DMS79 (cell line): ENCODE measurements around the gene WFDC10A.
"Not testable (repeated sequence)": the region's sequence is repeated elsewhere in the genome, so short reads cannot be mapped to it uniquely, and the experiment has no call there.

Source experiments
- DNase-seq: peaks from one replicate; lab custom pipeline; 2025; lab: John Stamatoyannopoulos, UW

The WFDC10A gene

DNA sequence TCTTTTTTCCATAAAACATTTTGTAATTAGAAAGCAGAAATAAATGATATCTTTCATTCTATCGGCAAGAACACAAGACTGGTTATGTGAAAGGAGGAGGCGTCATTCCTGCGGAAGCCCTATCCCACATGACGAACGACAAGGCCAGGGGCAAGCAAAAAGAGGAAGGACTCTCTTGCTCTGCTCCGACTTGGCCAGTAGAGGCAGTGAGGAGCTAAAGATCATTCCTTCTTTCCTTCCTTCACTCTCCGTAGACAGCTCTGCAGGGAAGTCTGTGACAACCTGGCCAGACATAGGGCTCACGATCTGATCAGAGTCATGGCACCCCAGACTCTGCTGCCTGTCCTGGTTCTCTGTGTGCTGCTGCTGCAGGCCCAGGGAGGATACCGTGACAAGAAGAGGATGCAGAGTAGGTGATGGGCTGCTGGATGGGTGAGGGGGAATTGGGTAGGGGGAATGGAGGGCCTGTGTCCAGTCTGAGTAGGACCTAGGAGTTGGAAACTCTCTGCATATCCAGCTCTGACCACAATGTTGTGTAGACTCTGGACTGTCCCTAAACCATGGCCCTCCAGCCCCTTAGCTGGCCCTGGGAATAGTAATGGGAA, at the start of gene WFDC10A:
Gene WFDC10A, plus strand, starts transcription at position 244 of the 605 bp plus-strand sequence. Its CDS starts 75 bp downstream, at position 319.
- DNase-seq: no peak

DNA sequence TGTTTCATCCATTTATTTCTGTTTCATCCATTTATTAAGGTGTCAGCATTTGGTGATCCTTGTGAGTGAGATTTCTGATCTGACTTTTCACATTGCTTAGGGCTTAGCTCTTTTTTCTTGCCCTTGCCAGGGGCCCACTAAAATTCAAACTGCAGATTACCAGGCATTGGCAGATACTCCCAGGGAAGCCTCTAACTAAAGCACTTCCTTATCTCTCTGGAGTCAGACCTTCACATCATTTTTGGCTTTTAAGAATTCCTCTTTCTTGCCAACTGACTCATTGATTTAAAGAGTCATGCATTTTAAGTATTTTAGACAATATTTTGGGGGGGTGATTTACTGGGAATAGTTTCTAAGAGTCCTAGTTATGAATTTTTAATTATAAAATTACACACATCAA, 47.8 kb upstream of the WFDC10A start:
- no peak for DNase-seq

DNA sequence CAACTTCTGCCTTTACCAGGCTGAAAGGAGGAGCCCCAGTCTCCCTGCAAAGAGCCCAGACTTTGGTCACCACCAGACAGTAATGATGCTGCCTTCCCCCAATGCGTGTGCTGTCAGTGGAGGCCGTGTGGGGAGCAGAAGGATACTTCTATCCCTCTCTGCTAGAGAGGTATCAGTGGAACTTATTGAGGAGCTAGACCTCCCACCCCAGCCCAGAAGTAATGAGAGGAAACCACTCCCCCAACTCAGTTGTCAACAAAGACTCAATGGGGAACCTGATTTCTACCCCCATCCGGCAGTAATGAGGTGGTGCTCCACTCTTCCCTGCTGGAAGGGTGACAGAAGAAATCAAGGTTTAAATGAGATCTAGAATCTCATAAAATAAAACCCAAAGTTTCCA, 46.0 kb upstream of the WFDC10A start:
- no peak for DNase-seq

DNA sequence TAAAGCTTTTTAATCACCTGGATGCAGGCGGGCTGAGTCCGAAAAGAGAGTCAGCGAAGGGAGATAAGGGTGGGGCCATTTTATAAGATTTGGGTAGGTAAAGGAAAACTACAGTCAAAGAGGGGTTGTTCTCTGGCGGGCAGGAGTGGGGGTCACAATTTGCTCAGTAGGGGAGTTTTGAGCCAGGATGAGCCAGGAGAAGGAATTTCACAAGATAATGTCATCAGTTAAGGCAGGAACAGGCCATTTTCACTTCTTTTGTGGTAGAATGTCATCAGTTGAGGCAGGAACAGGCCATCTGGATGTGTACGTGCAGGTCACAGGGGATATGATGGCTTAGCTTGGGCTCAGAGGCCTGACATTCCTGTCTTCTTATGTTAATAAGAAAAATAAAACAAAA, 45.2 kb upstream of the WFDC10A start:
- DNase-seq: not testable (repeated sequence)

DNA sequence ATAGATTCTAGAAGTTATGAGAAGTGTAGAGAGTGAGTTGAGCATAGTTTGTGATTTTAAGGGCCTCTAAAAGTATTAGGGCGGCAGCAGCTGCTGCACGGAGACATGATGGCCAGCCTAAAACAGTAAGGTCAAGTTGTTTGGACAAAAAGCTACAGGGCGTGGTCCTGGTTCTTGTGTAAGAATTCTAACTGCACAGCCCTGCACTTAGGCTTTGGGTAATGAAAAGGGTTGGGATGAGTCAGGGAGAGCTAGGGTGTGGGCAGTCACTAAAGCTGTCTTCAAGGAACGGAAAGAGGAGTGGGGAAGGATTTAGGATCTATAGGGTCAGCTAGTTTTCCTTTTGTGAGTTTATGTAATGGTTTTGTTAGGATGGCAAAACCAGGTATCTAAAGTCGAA, 43.6 kb upstream of the WFDC10A start:
- not testable (repeated sequence) for DNase-seq

DNA sequence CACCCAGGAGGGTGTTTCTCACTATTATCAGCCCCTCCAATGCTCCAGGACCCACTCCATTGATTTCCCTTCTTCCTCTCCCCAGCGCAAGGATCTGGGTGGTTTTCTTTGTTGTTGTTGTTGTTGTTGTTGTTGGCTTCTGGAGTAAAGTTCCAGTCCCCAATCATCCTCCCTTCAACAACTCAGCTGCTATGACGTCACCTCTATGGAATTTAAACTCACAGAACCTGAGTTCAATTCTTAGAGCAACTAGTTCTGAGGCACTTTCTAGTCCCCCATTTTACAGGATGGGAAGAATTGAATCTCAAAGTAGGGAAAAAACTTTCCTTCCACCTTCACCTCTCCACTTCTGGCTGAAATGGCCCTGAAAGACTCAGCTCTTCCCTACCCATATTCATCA, 40.7 kb upstream of the WFDC10A start:
- no peak for DNase-seq

DNA sequence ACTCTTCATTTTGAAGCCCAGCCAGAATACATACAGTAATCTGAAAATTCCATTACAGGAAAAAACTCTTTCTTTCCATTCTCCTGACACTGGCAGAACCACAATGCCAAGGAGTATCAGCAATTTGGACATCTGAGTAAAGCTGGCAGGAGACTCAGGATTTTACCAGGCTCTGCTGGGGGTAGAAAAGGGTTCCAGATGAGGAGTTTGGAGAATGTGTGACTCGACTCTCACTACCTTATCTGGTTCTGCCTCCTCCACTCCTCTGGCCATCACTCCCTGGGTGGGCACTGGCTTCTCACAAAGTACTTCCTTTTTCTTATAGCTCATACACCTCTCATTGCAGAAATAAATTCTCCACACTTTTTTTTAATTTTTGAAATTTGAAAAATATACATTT, 39.8 kb upstream of the WFDC10A start:
- DNase-seq: no peak

DNA sequence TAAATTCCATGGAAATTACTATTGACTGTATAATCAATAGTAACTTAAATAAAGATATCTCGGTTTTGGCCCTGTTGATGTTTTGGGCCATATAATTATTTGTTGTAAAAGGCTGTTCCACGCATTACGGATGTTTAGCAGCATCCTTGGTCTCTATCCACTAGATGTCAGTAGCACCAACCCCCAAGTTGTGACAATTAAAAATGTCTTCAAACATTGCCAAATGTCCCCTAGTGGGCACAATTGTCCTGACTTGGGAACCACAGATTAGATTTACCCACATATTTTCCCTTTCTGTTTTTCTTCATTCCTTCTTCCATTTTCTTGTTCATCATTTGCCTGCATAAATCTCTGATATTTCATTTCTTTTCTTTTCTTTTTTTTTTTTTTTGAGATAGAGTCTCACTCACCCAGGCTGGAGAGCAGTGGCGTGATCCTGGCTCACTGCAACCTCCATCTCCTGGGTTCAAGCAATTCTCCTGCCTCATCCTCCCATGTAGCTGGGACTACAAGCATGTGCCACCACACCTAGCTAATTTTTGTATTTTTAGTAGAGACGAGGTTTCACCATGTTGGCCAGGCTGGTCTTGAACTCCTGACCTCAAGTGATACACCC, 36.9 kb upstream of the WFDC10A start:
- no peak for DNase-seq

DNA sequence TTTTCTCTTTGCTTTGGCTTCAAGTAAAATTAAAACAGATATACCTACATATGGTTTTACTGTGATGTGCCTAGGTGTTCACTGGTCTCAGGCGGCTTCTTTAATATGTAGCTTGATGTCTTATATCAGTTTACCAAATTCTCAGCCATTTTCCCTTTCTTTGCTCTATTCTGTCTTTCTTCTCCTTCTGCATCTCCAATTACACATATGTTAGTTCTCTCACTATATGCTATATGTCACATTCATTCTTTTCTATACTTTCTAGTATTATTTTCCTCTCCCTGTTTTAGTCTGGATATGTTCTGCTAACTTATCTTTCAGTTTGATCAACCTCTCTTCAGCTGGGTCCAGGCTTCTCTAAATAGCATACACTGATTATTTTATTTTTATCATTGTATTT, 36.0 kb upstream of the WFDC10A start:
- no peak for DNase-seq

DNA sequence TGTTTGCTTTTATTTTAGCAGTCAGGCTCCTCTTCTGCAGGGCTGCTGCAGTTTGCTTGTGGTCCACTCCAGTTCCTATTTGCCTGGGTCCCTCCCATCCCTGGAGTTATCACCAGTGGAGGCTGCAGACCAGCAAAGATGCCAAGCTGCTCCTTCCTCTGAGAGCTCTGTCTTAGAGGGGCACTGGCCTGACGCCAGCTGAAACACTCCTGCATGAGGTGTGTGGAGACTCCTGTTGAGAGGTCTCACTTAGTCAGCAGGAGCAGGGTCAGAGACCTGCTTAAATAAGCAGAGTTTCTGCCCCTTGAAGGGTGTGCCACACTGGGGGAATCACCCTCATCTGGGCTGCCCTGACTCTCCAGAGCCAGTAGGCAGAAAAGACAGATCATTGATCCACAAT, 34.3 kb upstream of the WFDC10A start:
- no peak for DNase-seq

DNA sequence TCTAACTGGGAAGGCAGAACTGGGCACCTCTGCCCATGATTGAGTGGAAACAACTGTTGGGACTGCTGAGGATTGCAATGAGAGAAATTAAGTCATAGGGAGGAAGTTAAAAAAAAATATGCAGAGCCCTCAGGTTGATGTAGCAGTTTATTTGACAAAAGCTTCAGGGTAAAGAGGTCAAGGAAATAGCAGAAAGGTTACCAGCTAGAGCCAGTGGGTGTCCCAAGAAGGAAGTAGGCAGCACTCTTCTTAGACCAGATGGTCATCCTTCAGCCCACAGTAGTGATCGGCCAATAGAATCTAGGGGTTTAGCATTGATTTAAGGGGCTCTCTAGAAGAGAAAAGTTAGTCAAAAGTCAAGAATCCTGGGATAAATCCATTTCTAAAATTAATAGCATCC, 21.7 kb upstream of the WFDC10A start:
- DNase-seq: no peak

DNA sequence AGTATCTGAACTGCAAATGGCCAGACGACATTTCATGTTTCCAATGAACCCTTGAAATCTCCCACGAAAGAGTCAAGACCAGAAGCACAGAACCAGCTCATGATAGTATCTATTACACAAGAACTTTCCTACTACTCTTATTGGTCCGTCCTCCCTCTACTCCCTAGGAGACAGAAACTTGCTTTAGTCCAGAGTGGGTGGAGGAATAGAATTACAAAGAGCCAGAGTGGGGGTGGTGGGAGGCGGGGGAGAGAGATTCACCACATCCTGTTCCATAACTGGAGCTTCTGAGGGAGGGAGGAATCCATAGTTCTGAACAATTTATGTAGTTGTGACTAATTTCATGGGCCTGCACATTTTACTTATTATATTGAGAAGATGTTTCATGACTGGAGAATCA, 18.5 kb upstream of the WFDC10A start:
- DNase-seq: no peak

DNA sequence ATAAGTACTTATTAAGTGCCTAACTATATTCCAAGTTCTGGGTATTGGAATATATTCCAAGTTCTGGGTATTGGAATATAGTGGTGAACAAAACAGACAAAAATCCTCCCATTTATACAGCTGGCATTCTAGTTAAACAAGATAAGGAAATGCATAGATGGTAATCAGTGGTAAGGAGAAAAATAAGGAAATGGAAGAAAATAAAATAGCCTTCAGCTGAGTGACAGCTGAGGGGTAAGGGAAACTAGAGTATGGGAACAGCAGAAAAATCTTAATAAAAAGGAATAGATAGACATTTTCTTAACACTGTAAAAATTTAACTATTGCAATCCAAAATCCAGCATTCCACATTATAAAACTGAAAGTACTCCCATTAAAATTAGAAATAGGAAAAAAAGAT, 17.2 kb upstream of the WFDC10A start:
- DNase-seq: no peak

DNA sequence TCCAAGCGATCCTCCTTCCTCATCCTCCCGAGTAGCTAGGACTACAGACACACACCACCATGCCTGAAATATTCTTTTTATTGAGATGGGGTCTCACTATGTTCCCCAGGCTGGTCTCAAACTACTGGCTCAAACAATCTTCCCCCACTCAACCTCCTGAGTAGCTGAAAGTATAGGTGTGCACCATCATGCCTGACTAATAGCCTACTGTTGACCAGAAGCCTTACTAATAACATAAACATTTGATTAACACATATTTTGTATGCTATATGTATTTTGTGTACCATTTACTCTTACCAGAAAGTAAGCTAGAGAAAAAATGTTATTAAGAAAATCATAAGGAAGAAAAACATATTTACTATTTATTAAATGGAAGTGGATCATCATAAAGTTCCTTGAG, 11.9 kb upstream of the WFDC10A start:
- no peak for DNase-seq

DNA sequence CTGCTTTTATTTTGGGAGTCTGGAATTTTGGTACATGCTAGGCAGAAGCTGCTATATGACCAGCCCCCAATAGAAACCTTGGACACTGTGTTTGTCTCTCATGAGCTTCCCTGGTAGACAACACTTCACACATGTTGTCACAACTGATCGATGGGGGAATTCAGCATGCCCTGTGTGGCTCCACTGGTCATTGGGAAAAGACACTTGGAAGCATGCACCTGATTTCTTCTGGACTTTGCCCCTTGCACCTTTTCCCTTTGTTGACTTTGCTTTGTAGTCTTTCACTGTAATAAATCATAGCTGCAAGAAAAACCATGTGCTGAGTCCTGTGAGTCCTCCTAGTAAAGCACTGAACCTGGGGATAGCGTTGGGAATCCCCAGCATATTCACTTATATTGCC, 7.9 kb upstream of the WFDC10A start:
- no peak for DNase-seq

DNA sequence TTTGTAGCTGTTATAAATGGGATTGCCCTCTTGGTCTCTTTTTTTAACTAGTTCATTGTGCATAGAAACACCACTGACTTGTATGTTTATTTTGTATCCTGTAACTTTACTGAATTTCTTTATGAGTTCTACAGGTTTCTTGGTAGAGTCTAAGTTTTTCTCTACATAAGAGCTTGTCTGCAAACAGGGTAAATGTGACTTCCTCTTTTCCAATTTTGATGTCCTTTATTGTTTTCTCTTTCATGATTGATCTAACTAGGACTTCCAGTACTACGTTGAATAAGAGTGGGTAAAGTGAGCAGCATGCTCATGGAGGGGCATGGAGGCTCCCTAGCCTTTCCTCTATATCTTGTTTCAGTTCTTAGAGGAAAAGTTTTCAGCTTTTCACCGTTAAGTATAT, 3.0 kb upstream of the WFDC10A start:
- DNase-seq: no peak

DNA sequence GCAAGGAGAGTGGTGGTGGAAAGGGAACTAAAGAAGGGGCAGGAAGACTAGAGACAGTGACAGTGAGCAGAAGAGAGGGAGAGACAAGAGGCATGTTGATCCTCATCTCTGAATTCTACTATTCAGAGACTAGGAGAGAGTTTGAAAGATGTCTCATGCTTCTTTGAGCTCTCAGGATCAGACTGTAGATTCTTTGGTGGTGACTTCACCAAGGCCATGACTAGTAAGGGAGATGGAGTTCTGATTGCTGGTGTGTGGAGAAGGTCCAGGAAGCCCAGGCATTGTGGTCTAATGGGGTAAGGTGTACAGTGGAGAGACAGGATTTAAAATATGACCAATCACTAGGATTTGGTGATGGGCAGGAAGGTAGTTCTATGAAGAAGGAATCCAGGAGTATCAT, 832 bp downstream of the WFDC10A start:
- DNase-seq: no peak

DNA sequence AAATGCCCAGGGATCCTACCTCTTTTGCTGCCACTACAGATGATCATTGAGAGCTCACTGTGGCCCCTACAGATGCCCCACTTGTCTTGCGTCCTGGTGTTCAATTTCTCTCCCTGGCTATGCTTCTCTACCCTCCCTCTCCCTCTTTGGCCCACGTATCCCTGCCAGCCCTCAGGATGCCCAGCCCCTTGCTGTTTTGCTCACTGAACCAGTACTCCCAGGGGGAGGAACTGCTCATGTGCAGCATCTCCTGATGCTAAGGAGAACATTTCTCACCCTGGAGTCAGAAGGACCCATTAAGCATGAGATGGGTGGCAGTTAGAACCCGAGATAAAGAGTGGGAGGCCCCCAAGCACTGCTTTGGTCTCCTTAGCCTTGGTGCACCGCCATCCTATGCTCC, 1.6 kb downstream of the WFDC10A start, which contains the start of gene WFDC9:
Gene WFDC9, minus strand, starts transcription at position 101 of the 400 bp plus-strand sequence. CDS start 21,103 bp downstream, outside the sequence.
- no peak for DNase-seq

DNA sequence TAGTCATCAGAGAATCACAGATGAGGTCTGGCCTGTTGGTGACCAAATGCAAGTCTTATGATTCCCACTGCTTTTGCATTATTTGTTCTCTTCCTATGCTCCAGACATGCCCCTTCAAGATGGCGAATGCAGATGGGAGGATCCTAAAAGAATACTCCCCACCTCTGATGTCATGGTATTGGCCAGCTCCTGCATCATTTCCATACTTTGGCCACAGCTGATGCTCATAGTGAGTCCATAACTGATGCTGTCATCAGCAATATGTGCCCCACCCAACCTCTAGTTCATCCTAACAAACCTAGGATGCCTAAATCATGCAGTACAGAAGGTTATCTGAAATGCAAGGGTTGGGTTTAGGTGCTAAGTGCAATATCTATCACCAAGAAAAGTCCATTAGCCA, 7.0 kb downstream of the WFDC10A start:
- no peak for DNase-seq

DNA sequence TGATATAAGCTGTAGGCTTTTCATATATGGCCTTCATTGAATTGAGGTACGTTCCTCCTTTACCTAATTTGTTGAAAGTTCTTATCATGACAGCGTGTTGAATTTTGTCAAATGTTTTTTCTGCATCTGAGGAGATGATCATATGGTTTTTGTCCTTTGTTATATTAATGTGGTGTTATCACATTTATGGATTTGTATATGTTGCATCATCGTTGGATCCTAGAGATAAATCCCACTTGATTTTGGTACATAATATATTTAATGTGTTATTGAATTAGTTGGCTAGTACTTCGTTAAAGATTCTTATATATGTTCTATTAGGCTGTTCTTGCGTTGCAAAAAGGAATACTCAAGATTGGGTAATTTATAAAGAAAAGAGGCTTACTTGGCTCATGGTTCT, 10.1 kb downstream of the WFDC10A start:
- DNase-seq: no peak

DNA sequence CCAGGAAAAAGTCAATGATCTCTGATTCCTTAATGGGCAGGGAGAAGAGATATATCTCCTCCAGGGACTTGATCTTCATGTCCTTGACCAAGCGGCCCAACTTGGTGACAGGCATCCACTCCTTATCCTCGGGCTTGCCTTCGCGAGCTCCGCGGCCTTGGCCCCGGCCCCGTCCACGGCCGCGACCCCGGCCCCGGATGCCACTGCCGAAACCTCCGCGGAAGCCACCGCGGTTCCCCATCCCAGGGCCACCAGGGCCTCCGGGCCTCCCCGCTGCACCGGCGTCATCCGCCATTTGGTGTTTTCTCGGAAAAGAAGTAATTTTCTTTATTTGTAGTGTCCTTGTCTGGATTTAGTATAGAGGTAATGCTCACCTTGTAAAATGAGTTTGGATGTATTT, 11.5 kb downstream of the WFDC10A start:
- not testable (repeated sequence) for DNase-seq

DNA sequence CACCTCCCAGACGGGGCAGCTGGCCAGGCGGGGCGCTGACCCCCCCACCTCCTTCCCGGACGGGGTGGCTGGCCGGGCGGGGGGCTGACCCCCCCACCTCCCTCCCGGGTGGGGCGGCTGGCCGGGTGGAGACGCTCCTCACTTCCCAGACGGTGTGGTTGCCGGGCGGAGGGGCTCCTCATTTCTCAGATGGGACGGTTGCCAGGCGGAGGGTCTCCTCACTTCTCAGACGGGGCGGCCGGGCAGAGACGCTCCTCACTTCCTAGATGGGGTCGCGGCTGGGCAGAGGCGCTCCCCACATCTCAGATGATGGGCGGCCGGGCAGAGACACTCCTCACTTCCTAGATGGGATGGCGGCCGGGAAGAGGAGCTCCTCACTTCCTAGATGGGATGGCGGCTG, 16.3 kb downstream of the WFDC10A start:
- not testable (repeated sequence) for DNase-seq

DNA sequence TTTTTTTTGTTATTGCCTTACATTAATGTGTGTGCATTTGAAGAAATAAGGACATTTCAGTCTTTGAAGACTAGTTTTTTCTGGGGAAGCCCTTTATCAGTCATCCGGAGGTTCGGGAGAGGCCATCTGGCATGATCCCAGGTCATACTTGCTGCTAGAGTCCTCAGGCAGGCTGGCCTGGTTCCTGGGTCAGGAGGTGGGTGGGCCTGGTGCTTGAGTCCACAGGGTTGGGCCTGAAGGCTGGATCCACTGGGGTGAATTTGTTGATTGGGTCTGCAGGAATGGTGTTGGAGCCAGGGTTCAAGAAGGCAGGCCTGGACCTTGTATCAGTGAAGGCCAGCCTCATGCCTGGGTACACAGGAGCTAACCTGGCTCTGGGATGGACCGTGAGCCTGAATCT, 17.3 kb downstream of the WFDC10A start:
- DNase-seq: no peak

DNA sequence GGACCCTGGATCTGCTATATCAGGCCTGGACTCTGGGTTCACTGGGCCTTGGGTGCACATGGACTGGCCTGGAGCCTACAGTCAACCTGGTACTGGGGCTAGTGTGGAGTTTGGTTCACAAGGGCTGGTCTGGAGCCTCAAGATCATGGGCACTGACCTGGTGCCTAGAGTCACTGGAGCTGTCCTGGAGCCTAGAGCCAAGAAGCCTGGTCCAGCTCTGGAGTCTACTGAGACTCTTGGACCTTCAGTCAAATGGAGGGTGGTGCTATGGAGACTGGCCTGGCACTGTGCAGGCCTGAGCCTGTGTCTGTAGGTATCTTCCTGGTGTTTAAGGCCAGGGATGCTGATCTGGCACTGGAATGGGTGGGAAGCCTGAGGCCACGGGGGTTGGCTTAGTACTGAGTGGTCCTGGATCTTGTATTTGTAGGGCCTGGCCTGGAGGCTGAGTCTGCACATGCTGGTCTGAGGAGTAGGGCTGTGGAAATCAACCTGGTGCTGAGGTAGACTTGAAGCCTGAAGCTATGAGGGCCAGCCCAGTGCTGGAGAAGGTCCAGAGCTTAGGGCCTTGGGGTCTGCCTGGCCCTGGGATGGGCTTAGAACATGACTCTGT, 18.0 kb downstream of the WFDC10A start:
- no peak for DNase-seq
